NCI-H1417 treated with DMSO at 0.1 percent for 48 hours (cell line): ENCODE data around the gene THAP8.
A peak's percentile ranks its signal among the peaks of the same experiment; 100 is the strongest.
"Not testable (repeated sequence)": the region's sequence is repeated elsewhere in the genome, so short reads cannot be mapped to it uniquely, and the experiment has no call there.

Experiments
- DNase-seq: peaks from one replicate; lab custom pipeline; 2025; lab: John Stamatoyannopoulos, UW

The THAP8 gene

GRCh38 chr19:36068810-36069499 is 14.9 kb upstream of the THAP8 start:
- DNase-seq, result not testable (repeated sequence)

GRCh38 chr19:36067681-36068080 is 13.6 kb upstream of the THAP8 start:
- no peak for DNase-seq

- DNase-seq, result no peak
These were observed 10.7 kb upstream of the THAP8 start for GRCh38 chr19:36064826-36065225.

- DNase-seq, result no peak
These were observed 7.3 kb upstream of the THAP8 start for GRCh38 chr19:36061367-36061766.

GRCh38 chr19:36060430-36060829 is 6.3 kb upstream of the THAP8 start:
- DNase-seq, result no peak

- DNase-seq, result no peak
These were observed 5.3 kb upstream of the THAP8 start for GRCh38 chr19:36059180-36059910.

GRCh38 chr19:36058481-36059179 is 4.5 kb upstream of the THAP8 start:
- DNase-seq, result no peak

GRCh38 chr19:36054733-36055686 is 925 bp upstream of the THAP8 start, which contains the start of gene WDR62:
Gene WDR62 (plus strand): TSS chr19:36054897. CDS start chr19:36054972, 75 bp downstream.
- DNase-seq, result peak; percentile 95

GRCh38 chr19:36051637-36052036 is 2.4 kb downstream of the THAP8 start:
- DNase-seq, result no peak

- no peak for DNase-seq
These were observed 2.8 kb downstream of the THAP8 start for GRCh38 chr19:36051236-36051635.

GRCh38 chr19:36049080-36049698 is 4.9 kb downstream of the THAP8 start:
- DNase-seq, result no peak

GRCh38 chr19:36047835-36048234 is 6.2 kb downstream of the THAP8 start:
- DNase-seq, result no peak

- no peak for DNase-seq
These were observed 7.5 kb downstream of the THAP8 start for GRCh38 chr19:36046443-36047050.

- DNase-seq, result no peak
These were observed 10.1 kb downstream of the THAP8 start for GRCh38 chr19:36043952-36044351.

GRCh38 chr19:36041831-36042230 is 12.3 kb downstream of the THAP8 start:
- no peak for DNase-seq

GRCh38 chr19:36041092-36041491 is 13.0 kb downstream of the THAP8 start:
- not testable (repeated sequence) for DNase-seq

GRCh38 chr19:36040495-36040894 is 13.6 kb downstream of the THAP8 start:
- no peak for DNase-seq

- peak; percentile 10 for DNase-seq
These were observed 21.6 kb downstream of the THAP8 start, which contains the start of gene CLIP3 for GRCh38 chr19:36032251-36033104. Gene CLIP3 (minus strand): TSS chr19:36032873. CDS start chr19:36032357, 516 bp downstream.

GRCh38 chr19:36031308-36031707 is 22.8 kb downstream of the THAP8 start:
- DNase-seq, result no peak
